SU-DHL-6 (cell line): ENCODE measurements around the gene WIF1.

Experiments used
- CTCF ChIP-seq: fragments of 200-600 bp; sonication (generic); IDR thresholded peaks from one replicate; pipeline ENCODE4 v1.5.1; 2017; ENCODE audit warnings: antibody characterized with exemption, mild to moderate bottlenecking, low read length, moderate library complexity; ENCODE audit not compliant: insufficient read depth, poor library complexity, severe bottlenecking
- EZH2phosphoT487 ChIP-seq: fragments of 200-600 bp; sonication (generic), shearing (Covaris generic); conservative IDR thresholded peaks from 2 replicates; pipeline ENCODE4 v1.6.1; 2018; ENCODE audit warnings: mild to moderate bottlenecking, antibody characterized with exemption, low read length, moderate library complexity, mixed read lengths

DNA sequence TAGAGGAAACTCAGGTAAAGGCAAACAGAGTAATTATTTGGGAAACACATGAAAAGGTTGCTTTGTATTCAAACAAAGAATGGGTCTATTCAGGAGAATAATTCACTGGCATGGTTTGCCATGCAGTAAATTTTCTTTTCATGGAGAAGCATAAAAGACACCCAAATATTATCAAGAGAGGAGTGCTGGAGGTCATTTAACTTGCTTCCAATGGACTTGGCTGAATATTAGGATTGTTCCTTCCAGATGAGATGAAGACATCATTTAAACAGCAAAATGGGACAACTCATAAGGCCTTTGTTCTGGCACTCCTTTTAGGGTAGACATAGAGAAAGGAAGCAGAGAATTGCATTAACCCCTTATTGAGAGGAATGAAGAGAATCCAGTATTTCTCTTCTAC, 38.7 kb downstream of the WIF1 start:
- TF ChIP-seq CTCF, result no peak
- TF ChIP-seq EZH2phosphoT487, result no peak
